Fibroblast of lung (primary cell): ENCODE results near the gene CA9.

ENCODE experiments used
- CTCF ChIP-seq, 2 donors: IDR thresholded peaks in 1 of 2; conservative IDR thresholded peaks in 1 of 2; 1 replicate in 1 of 2; 2 replicates in 1 of 2; pipeline ENCODE4 v1.5.1; 2011 to 2012; ENCODE audit warnings: low read length in 2 of 2, control low read depth in 1 of 2, inconsistent platforms in 1 of 2, low read depth in 1 of 2, mild to moderate bottlenecking in 1 of 2
- EZH2 ChIP-seq: IDR thresholded peaks from 2 replicates; pipeline ENCODE4 v1.5.1; 2012; ENCODE audit warnings: low read length, control low read depth, mild to moderate bottlenecking; ENCODE audit errors: missing control alignments

- TF ChIP-seq CTCF (conservative IDR thresholded peaks at IDR 0.05 in 1 of 2, IDR thresholded peaks at IDR 0.05 in 1 of 2; ENCODE audit: low read depth in 1 of 2, low read length in 2 of 2) (no peak), EZH2 (no peak)
Observed at GRCh38 chr9:35680331-35681105, 6.8 kb downstream of the CA9 start.
